NCI-H1930 (cell line): ENCODE results near the gene C10orf53.
"Not testable (repeated sequence)": the region's sequence is repeated elsewhere in the genome, so short reads cannot be mapped to it uniquely, and the experiment has no call there.

ENCODE experiments used
- DNase-seq, 2 experiments: peaks; one replicate each; lab custom pipeline; 2025; lab: John Stamatoyannopoulos, UW

The C10orf53 gene

DNA sequence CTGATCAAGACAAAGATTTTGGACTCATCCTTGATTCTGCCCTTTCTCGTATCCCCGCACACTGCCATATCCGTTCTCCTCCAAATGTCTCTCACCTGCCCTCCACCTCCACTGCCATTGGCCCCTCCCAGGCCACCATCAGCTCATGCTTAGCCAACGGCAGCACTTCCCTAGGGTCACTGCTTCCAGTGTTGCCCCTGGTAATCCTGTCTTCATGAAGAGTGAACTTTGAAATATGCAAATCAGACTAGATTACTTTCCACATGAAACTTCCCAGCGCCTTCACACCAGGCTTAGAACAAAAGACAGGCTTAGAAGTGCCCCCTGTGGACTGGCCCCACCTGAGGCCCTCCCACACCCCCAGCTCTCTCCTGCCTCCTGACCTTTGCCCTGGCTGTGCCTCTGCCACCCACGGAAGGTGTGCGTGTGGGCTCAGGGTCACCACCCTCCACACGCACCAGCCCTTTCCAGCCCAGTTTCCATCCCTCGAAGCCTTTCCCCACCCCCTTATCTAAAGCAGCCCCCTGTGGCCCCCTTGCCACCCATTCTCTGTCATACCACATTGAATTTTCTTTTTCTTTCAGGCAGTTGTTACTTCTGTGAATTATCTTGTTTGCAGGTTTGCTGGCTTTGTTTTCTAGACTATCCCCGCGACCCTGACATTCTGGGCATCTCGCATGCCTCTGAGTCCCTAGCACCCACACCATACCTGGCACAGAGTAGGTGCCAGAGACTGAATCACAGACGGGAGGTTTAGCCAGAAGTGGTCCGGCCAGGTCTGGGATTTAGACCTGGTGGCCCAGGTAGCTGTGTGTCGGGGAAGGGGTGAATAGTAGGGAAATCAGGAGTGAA, 26.8 kb upstream of the C10orf53 start:
- no peak for DNase-seq

DNA sequence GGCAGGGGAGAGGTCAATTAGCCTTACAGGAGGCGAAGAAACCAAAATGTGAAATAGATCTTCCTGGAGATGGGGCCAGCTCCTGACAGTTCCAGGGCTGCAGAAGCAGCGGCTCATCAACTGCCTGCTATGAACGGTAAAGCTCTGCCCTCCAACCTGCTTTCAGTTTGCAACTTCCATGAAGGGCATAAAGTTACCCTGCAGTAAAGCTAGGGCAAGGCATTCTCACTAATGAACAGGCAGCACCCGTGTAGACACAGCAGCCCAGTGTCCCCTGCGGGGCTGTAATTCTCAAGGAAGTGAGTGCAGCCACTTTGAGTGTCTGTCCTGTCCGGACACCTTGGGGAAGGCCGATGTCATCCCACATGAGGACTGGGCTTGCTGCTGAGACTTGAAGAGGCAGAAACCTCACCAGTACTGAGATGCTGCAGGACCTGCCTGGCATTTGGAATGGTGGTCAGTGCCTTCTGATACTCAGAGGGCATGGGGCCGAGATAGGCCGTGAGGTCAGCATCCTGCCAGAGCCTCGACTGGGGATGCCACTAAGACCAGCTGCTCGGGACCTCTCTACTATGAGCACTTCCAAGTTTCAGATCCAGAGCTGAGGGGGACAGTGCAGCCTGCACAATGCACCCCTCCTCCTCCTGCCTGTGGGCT, 26.1 kb upstream of the C10orf53 start:
- no peak for DNase-seq

DNA sequence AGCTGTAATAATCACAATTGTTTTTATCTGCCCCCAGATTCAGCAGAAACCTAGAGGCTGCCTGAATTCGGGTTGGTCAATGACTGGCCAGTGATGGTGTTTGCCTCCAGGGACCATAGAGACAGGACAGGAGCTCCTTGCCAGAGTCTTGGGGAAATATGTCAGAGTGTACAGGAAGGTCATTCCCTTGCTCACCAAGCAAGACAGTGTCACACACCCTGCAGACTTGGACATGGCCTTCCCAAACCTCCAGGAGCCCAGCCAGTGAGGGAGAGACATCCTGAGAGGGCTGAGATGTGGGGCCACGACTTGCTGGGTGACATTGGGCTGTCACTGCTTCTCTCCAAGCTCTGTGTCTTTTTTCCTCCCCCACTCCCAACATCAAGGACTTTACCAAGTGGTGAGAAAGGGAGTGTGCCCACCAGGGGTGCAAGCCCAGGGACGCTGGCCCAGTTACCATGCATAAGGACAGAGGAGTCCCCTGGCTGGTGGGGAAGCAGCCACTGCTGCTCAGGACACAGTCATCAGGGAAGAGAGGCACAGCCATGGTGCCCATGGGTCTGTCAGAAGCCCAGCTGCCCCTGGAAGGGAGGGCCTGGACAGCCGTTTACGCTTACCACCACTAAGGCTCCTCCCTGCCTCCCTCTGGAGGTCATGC, 25.3 kb upstream of the C10orf53 start:
- DNase-seq = no peak

DNA sequence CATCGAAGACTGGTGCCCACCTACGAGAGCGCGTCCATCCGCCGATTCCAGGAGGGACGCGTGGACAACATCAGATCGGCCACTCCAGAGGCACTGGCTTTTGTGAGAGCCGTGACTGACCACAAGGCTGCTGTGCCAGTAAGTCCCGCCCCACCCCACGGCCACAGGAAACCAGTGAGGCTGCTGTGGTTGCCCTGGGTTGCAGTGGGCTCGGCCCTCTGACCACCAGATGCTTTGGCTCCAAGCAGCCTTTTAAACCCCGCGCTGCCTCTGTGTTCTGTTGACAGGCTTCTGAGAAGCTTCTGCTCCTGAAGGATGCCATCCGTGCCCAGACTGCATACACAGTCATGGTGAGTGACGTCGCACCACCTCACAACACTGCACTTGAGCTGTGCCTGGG, 24.4 kb upstream of the C10orf53 start:
- no peak for DNase-seq

DNA sequence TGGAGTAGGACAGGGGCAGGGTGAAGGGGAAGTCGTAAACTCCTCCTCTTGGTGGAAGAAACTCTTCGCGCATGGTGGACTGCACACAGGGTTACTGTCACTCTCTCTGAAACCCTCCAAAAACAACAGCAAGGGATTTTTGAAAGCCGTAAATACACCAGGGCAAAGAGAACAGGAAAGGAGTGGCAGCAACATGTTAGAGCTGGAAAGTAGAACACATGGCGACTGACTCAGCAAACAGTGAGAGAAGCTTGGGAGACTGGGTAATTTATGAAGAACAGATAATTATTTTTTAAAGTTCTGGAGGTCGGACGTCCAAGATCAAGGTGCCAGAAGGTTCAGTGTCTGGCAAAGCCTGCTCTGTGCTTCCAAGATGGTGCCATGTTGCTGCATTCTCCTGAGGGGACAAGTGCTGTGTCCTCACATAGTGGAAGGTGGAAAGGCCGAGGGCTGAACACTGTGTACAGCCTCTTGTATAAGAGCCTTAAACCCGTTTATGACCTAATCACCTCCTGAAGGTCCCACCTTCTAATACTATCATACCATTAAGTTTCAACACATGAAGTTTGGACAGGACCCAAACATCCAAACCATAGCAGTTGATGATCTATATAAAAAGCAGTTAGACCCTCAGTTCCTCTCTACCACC, 22.5 kb upstream of the C10orf53 start:
- no peak for DNase-seq

DNA sequence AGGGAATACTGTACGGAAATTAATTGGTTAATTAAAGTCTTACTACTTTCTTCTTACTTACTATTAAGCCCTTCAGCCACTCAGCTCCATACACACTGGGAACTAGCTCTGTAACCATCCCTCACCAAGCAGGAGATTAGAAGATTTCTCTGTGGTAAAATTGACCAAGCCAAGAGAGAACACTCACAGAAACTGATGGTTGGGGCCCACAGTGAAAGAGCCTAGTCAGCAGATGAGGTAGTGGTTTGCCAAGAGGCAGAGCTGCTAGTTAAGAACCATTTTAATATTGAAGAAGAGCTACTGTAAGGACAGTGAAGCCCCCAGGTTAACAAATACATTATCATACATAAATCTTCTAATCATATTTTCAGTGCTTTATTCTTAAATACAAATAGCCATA, 21.8 kb upstream of the C10orf53 start:
- no peak for DNase-seq

DNA sequence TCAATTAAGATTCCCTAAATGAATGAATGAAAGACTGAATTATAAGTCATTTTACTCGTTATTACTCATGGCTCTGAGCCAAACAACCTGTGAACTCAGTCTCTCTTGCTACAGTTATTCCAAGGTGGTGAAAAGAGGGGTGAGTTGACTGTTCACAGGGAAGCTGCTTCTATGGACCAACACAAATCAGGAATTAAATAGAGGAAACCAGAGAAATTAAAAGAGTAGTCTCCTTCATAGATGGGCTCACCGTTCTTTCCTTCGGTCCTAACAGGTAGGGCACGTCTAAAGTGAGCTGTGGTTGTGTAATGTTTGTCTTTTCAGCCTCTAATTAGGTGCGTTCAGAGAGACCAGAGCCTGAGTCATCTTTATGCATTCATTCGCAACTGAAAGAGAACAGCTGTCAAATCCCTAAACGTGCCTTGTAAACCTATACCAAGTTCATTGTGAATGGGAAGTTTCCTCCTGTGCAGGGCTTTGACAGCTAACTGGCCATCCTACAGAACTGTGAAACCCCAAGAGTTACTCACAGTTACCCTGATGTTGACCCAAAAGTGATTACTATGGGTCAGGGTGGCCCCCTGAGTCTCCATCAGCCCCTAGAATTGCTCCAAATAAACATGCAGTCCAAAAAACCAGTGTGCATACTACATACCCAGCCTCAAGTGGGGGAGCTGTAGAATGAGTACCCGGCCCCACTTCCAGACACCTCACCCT, 18.2 kb upstream of the C10orf53 start:
- DNase-seq = no peak

DNA sequence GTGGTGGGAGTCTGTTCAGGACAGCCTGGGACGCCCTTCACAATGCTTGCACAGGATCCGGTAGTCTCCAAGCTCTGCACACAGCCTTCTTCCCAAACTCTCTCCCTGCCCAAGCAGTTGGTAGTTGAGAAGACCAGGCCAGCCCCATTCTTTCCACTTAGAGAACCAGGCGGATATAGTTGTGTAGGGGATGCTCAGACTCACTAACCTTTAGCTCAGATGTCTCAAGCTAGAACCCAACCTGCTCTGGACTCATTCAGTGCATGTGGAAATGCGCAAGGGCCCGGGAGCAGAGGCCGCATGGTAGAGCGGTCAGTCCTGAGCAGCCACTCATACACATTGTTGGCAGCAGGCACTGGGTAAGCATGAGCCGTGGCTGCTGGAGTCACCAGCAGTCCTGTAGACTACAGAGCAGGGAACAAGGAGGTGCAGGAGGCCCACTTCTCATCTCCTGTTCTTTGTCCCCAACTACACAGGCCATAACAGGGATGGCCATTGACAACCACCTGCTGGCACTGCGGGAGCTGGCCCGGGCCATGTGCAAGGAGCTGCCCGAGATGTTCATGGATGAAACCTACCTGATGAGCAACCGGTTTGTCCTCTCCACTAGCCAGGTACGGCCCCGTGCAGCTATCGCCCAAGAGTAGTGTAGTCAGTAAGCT, 17.2 kb upstream of the C10orf53 start:
- no peak for DNase-seq

DNA sequence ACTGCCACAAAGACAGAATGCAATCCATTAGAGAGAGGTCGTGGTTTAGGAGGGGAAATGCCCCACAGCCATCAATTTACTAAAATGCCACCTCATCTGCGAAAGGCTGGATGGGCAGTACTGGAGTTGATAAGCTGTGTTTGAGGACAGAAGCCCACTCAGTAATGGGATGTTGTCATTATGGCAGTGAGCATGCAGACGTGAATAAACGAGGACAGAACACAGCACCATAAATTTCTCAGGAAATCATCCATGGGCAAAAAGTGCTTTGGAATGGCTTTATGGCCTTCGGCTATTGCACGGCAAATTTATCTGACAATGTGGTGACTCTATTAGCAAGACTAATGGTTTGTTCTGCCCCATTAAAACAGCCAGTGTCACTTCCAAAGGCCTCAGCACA, 15.9 kb upstream of the C10orf53 start:
- no peak for DNase-seq

DNA sequence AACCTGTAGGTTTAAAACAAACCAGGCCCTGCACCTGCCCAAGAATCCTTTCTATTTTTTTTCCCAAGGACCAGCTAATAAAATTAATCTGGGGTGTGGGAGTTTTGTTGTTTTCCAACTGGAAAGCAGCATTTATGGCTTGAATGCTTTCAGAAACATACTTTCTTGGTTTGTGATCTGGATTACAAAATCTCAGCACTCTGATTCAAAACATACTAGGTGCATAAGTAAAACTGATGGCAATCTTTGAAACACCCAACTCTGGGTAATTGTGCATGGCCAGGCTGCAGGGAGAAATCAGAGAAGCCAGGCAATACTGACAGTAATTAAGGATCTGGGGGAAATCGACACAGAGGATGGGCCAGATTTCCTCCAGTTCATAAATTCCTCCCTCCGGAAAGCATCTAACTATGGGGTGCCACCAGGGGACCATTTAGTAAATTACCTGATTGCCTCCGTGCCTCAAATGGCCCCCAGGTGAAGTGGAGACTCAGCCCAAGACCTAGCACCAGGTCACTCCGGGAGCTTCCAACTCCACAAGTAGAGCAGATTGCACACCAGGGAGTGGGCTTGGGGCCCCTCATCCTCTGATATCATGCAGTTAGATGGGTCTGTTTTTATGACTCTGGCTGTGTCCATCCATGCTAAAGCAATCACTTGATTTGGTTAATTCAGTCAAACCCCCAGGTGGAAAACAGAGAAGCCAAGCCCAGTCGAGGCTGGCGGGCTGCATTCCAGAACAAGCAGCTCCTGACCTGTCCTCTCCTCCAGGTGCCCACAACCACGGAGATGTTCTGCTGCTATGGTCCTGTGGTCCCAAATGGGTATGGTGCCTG, 15.2 kb upstream of the C10orf53 start:
- DNase-seq = no peak

DNA sequence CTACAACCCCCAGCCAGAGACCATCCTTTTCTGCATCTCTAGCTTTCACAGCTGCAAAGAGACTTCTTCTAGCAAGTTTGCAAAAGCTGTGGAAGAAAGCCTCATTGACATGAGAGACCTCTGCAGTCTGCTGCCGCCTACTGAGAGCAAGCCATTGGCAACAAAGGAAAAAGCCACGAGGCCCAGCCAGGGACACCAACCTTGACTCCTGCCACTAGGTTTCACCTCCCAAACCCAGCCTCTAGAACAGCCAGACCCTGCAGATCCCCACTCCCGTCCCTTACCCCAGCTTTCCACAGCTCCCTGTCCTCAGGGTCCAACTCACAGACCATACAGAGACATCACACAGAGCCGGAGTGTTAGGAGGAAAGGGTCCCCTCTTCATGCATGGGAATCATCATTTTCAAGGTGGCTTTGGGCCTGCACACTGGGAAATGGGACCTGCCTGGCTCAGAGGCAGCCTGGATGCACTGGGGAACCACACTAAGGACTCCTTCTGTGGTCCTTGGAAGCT, 14.6 kb upstream of the C10orf53 start:
- no peak for DNase-seq

DNA sequence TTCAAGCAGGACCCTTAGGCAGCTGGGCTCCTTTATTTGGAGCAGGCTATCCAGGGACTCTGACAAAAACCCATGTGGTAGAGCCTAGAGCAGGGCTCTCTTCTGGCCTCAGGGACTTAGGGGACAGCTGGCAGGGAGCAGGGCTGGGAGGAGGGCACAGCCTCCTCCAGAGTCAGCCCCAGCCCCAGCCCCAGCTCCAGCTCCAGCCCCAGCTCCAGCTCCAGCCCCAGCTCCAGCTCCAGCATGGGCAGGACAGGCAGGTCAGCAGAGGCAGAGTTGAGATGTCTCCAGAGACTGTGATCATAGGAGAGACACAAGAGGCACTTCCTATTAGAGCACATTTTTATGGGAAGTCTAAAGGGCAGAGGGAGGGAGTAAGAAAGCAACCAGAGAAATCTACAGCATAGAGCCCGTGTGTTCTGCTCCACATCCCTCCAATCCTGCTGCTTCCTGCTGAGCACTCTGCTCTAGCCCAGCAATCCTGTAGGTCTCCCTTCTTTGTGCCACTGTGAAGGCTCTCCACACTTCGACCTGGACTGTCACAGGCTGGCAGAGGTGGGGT, 13.3 kb upstream of the C10orf53 start:
- no peak for DNase-seq

DNA sequence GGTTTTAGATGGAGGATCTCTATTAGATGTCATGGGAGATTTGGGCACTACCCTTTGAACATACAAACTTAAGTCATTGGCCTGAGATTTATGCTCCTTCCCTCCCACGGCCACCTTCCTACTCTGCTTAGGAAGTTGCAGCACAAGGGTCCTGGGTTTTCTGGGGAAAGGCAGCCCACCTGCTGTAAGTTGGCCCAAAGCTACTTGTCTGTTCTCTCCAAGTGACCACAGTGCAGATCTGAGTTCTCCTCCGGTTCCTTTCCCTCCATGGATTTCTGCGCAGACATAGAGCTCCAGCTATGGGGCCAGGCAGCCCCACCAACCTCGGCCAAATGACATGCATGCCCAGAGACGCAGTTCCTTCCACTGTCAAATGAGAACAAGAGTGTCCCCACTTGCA, 12.8 kb upstream of the C10orf53 start:
- no peak for DNase-seq

DNA sequence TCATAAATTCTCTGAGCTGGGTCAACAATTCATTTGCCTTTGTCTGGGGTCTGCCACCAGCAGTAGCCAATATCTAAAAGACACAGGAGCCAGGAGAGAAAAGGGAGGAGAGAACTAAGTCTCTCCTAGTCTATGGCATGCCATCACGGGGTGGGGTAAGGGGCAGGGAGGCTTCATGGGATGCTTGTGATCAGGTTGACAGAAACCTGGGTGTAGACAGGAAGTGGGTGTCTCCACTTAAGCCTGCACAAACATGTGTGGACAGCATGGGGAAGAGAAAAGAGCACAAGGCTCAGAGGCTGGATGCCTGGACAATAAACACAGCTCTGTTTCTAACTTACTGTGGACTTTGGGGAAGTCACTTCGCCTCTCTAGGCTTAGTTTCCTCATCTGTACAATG, 11.5 kb upstream of the C10orf53 start:
- no peak for DNase-seq

DNA sequence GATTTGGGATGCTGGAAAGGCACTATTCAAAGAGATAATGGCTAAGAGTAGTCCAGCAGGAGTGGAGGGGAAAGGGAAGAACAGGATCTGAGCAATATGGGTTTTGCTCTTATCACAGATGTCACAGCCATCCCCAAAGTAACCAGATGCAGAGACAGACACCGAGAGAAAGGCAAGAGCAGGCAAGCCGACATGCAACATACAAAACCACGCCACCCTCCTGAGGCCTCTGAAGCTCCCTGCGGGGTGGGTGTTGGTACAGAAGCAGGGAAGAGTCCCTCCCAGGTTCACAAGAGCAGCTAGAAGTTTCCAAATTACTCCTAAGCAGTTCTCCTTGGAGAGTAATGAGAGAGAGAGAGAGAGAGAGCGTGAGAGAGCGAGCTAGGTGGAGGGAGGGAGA, 10.8 kb upstream of the C10orf53 start:
- no peak for DNase-seq

DNA sequence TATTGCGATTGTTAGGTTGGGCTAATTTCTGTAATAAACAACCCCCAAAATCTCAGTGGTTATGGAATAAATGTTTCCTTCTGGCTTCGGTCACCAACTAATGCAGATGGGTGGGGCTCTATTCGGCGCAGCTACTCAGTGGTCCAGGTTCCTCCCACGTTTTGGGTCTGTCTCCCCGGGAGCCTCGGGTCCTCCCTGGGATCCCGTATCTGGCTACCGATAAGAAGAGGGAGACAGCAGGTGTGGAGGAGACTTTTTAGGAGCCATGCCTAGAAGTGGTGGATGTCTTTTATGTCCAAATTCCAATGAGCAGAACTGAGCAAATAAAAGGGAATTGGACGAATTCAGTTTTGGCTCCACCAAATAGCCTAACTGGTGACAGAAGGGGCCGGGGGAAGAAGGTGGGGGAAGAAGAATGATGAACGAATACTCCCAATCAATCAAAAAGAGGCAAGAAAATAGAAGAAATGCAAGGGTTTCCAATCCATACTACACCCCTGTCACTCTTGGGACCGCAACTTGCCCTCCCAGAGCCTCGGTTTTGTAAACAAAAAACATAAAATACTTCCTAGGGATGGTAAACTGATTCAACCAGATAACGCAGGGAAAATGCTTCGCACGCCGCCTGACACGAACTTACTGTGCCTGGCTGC, 498 bp upstream of the C10orf53 start:
- DNase-seq = no peak

DNA sequence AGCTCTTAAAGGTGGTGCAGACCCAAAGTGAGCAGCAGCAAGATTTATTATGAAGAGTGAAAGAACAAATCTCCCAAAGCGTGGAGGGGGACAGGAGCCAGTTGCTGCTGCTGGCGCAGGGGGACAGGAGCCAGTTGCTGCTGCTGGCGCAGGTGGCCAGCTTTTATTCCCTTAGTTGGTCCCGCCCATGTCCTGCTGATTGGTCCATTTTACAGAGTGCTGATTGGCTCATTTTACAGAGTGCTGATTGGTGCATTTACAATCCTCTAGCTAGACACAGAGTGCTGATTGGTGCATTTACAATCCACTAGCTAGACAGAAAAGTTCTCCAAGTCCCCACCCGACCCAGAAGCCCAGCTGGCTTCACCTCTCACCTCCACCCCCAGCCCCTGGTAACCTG, 3.0 kb downstream of the C10orf53 start:
- DNase-seq = not testable (repeated sequence)

DNA sequence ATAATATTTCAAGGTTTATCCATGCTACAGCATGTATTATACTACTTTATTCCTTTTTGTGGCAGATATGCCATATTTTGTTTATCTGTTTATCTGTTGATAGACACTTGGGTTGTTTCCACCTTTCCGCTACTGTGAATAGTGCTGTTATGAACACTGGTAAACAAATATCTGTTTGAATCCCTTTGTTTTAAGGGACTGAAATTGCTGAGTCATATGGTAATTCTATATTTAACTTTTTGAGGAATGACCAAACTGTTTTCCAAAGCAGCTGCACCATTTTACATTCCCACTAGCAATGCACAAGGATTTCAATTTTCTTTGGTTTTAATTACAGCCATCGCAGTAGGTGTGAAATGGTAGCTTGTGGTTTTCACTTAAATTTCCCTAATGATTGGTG, 3.4 kb downstream of the C10orf53 start:
- DNase-seq = no peak

DNA sequence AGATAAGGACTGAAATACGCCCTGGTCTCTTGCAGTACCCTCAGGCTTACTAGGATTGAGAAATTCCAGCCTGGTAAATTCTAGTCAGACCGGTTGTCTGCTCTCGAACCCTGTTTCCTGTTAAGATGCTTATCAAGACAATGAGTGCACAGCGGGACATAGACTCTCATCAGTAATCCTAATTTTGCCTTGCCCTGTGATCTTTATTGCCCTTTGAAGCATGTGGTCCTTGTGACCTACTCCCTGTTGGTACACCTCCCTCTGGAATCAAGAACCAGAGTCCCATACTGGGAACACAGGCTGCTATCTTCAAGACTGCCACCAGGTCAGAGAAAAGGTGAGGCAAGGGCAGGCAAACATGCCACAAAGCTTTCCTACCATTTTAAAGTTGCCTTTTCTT, 7.2 kb downstream of the C10orf53 start:
- no peak for DNase-seq
